HG03066 (cell line): Measurements from ENCODE around the gene XPNPEP2.

ENCODE experiments used
- ATAC-seq: cut with Tn5 transposase; IDR thresholded peaks from one replicate; pipeline ENCODE4 v1.9.1; 2021; ENCODE audit warnings: low read depth; ENCODE audit not compliant: unreplicated experiment

XPNPEP2 gene, protein sequence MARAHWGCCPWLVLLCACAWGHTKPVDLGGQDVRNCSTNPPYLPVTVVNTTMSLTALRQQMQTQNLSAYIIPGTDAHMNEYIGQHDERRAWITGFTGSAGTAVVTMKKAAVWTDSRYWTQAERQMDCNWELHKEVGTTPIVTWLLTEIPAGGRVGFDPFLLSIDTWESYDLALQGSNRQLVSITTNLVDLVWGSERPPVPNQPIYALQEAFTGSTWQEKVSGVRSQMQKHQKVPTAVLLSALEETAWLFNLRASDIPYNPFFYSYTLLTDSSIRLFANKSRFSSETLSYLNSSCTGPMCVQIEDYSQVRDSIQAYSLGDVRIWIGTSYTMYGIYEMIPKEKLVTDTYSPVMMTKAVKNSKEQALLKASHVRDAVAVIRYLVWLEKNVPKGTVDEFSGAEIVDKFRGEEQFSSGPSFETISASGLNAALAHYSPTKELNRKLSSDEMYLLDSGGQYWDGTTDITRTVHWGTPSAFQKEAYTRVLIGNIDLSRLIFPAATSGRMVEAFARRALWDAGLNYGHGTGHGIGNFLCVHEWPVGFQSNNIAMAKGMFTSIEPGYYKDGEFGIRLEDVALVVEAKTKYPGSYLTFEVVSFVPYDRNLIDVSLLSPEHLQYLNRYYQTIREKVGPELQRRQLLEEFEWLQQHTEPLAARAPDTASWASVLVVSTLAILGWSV

DNA sequence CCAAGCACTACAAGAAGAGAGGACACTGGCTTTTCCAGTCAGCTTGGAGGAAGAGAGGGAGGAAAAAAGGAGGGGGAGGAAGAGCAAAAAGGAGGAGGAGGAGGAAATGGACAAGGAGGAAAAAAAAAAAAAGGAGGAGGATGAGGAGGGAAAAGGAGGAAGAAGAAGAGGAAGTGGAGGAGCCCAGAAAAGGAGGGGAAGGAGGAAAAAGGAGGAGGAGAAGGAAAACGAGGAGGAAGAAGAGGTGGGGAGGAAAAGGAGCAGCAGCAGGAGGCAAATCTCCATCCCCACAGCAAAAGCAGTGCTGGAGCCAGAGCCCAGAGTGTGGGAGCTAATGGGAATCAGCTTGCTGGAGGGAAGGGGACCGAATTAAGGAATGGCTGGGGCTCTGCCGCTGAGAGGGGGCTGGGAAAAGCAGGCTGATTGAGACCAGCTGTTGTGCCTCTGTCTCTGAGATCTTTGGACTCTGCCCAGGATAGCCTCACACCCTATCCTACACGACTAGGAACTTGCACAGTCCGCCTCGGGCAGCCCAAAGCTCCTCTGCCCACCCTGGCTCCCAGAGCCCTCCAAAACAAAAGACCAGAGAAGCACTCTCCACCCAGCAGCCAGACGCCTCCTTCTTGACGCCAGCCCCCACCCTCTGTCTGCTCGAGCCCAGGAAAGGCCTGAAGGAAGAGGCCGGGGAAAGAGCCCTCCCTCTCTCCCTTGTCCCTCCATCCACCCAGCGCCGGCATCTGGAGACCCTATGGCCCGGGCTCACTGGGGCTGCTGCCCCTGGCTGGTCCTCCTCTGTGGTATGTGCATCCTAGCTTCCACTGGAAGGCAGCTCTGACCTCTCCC is at the start of gene XPNPEP2:
XPNPEP2 (plus strand) TSS at position 514 of the 843 bp plus-strand sequence; CDS start at position 749, 235 bp downstream.
- ATAC-seq = no peak

GRCh38 chrX:129689796-129690195 is 49.0 kb upstream of the XPNPEP2 start:
- no peak for ATAC-seq

GRCh38 chrX:129690435-129690834 is 48.3 kb upstream of the XPNPEP2 start:
- no peak for ATAC-seq

DNA sequence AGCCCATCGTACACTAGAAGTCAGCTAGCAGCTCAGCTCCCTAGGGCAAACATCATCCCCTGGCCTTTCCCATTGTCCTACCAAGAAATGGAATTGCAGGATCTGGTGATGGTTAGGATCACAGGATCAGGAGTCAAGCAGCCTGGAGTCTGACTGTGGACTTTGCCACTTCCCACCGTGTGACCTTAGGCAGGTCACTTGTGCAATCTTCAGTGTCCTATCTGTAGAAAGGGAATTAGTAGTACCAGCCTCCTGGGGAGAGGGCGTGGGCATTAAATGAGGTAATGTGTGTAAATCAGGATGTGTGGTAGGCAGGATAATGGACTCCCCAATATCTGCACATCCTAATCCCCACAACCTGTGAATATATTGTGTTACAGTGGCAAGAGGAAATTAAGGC is 45.4 kb upstream of the XPNPEP2 start:
- no peak for ATAC-seq

- no peak for ATAC-seq
Measured at GRCh38 chrX:129694805-129695204, 44.0 kb upstream of the XPNPEP2 start.

DNA sequence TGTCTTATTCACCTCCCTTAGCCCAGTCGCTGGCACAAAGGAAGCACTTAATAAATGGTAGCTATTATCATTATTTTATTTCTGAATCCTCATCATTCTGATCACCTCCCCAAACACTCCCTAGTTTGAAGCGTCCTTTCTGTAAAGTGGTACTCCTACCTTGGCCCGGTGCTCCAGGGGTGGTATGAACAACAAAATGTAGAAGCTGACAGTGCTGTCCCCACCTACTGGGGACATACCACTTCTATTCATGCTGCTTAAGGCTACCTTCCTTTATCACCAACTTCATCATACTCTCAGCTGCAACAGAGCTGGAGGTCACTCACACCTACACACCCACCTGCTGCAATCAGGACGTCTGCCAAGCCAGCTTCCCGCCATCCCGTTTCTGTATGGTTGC is 43.2 kb upstream of the XPNPEP2 start:
- ATAC-seq = no peak

DNA sequence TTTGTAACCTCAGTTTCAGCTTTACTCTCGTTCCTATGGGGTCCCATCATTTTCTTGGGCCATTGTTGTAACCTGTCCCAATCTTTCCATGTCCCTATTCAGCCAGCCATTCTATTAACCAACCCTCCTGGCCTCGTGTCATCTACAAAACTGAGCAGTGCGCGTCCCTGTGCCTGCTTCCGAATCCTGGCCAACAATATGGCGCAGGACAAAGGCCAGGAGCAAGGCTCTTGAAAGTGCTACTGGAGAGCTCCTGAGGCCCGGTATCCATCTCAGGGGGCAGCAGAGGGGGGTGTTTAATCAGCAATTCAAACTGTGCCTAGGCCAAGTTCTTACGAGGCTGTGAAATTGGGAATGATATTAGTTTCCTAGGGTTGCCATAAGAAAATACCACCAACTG is 42.8 kb upstream of the XPNPEP2 start:
- ATAC-seq = no peak

- ATAC-seq = no peak
Measured at GRCh38 chrX:129696463-129697155, 42.2 kb upstream of the XPNPEP2 start.

- ATAC-seq = no peak
Measured at GRCh38 chrX:129697204-129697829, 41.5 kb upstream of the XPNPEP2 start.

DNA sequence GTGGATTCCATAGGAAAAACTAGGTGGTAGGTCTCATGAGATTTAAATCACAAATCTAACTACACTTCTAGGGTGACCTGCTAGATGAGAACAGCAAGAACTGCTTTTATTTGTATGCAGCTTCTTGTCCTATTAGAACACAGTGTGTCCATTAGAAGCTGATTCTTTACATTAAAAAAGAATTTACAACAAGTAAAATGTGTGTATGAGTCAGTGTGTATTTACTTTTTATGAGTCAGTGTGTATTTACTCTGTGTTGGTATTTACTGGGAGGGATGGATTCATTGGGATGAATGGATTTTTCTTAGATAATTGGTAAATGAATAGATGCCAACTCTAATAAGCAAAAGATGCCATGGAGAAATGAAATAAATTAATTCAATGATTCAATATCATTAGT is 40.6 kb upstream of the XPNPEP2 start:
- ATAC-seq = no peak

DNA sequence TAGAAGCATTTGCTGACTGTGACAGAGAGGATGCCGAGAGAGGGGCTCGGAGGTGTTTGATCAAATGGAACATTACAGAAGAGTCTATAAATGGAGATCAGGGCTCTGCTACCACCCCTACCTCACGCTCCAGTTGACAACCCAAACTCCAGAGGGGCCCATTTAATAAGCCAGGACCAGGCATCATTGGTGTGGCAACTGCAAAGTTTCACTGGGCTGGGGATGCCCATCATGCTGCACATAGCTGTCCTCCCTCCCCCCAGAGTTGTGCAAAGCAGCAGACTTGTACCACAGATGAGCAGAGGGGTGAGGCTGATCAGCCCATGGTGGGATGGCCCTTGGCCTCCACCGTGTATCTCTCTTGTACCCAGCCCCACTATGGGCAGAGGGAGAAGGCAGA is 38.2 kb upstream of the XPNPEP2 start:
- no peak for ATAC-seq

DNA sequence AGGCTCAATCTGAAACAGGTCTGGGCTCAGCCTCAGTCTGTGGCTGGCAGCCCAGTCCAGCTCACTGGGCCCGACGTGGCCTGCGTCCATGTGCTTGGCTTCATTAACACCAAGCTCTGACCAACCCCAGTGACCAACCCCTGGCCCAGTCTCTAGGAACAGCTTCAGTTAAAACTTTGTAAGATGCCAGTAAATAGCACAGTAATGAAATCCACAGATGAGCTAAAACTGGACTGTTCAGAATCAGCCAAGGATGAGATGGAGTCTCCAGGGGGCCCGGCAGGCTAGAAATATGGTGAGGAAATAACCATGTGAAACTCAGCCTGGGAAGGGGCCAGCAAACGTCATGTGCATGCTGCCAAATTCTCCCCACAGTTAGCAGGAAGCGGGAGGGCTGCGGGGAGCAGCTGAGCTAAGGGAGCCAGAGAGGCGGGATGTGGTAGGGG is 37.1 kb upstream of the XPNPEP2 start:
- ATAC-seq = no peak

DNA sequence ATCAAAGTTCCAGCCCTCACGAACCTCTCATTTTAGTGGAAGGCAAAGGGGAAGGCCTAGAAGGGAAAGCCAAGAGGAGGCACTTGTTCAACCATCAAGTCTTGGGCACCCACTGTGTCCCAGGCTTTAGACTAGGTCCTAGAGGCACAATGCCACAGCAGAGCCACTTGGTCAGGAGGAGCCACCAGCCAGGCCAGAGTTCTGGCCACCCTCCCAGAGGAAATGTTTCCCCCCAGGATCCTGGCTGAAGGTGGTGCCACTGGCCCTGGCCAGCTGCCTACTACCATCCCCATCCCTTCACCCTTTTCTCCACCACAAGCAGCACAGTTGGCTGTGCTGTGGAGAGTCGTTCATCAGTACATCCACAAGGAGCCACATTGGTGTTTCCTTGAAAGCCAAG is 34.3 kb upstream of the XPNPEP2 start:
- ATAC-seq = no peak

DNA sequence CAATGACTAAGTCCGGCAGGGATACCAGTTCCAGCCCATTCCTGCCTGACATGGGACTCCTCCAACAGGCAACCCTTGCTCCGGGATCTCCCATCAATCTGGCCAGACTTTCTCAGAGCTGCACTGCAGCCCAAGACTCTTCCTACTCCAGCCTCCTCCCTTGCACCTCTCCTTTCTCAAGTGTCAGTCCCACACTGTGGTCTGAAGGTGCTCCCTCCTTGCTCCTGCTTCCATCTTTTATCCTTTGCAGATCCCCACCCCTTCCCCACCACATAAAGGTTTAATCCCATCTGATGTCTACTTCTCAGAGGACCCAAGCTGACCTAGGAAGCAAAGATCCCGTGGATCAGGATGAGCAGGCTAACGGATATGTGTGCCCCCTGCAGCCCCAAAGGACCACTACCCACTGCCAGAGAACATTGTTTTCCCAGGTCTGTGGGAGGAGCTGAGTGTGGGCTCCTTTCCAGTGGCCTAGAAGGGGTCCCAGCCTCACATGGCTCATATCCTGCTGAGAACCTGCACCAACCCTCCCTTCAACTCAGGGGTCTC is 33.3 kb upstream of the XPNPEP2 start:
- no peak for ATAC-seq

GRCh38 chrX:129705988-129706387 is 32.8 kb upstream of the XPNPEP2 start:
- no peak for ATAC-seq

- no peak for ATAC-seq
Measured at GRCh38 chrX:129706400-129707072, 32.2 kb upstream of the XPNPEP2 start.

GRCh38 chrX:129714581-129714980 is 24.2 kb upstream of the XPNPEP2 start:
- no peak for ATAC-seq

DNA sequence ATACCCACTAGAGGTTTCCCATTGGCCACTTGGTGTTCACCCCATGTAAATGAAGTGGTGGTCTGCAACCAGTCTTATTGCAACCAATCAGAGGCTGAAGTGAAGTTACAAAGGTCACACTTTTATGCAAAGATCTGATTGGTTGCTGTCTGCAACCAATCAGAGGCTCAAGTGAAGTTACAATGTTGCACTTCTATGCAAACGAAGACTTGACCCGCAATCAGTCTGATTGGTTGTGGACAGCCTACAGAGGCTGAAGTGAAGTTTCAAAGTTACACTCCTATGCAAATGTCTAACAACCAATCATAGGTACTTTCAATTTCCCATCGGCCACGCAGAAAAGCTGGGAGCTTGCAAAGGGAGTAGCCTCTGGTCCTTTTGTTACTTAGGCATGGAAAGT is 22.3 kb upstream of the XPNPEP2 start:
- ATAC-seq = no peak

GRCh38 chrX:129717892-129718291 is 20.9 kb upstream of the XPNPEP2 start:
- no peak for ATAC-seq
